EL (cell line): Measurements from ENCODE around the gene SPTBN1.

Experiments used
- DNase-seq: peaks from one replicate; pipeline ENCODE4 v3.0.0-alpha.2; 2016

Gene SPTBN1

DNA sequence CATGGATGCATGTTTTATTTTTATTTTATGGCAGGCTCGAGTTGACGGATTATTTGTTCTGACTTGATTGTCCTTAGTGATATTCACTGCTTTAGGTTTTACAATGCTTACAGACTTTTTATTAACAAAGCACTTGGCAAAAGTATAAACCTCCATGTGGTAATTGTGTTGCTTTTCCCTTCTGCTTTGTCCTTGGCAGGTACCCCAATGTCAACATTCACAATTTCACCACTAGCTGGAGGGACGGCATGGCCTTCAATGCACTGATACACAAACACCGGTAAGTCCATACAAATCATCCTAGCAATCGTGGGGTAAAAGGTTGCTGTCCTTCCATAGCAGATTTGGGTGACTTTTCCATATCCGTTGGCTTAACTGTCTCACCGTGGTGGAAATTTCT is 161.3 kb downstream of the SPTBN1 start:
- no peak for DNase-seq

DNA sequence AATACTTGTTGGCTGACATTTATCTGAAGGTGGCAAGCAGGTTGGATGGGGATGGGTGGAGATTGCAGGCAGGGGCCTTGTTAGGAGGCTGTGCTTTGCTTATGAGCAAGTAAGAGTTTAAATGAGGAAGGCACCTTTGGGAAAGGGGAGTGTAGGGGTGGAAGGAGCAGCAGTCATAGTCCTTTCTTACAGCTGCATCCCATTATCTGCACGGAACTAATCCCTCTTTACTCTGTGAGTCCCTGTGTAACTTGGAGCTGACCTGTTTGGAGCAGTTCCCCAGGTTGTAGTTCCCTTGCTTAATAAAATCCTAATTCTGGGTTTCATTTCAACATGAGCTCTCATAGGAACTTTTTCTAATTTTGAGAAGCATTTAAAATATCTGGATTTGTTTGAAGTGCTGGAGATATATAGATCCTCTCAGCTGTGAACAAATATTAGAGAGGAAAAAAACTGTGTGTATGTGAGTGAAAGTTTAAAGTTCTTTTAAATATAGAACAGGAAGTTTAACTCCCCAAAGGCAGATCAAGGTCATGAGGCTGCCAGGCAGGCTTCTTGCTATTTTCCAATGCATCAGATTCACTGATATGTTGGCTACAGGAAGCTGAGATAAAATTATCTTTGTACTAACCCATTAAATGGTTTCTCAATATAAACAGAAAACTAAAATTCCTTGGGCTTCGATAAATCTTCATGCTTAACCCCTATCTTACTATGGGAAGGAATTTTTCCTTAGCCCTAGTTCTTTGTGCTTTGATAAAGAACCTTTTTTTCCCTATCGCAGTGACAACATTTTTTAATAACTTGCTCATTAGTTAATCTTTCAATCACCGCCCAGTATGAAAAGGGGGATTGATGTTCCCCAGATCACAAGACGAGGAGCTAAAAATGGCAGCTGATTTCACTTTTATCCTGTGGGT is 162.8 kb downstream of the SPTBN1 start:
- no peak for DNase-seq

DNA sequence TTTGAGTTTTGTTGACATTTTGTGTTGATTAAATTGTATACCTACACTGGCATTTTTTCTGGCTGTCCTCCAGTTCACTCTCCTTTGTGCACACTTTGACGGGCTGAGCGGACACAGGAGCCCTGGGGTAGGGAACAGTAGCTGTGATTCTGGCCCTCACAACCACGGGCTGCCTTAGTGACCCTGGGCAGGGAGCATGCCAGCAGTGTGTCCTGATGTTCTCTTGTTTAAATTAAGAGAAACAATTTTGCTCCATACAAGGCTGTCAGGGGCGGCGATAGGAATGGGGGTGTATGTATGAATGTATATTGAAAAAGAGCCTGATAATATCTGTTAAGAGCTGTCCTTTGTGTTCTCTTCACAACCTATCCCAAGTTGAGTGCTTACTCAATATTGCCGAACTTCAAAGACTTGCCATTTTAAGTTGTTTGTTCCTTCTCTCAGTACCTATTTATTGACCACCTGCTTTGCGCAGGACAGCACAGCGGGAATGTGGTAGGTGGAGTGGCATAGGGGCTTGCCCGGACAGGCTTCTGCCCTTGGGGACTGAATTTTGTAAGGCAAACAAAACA is 163.6 kb downstream of the SPTBN1 start:
- no peak for DNase-seq

DNA sequence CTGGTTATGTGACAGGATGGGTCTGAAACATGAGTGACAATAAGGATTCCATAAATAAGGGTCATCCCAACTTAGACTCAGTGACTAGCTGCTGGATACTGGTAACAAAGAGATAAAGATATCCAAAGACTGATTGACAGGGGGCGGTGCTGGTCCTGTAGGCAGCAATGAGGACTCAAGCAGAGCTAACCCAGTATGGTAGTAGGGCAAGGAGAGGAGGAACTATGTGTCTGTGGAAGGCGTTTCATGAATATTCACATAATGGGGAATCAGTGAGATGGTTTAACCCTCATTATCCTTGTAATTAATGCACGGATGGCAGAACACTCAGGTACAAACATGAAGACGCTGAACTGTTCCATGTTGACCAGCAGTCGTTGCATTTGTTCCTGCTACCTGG is 164.8 kb downstream of the SPTBN1 start:
- DNase-seq: no peak

DNA sequence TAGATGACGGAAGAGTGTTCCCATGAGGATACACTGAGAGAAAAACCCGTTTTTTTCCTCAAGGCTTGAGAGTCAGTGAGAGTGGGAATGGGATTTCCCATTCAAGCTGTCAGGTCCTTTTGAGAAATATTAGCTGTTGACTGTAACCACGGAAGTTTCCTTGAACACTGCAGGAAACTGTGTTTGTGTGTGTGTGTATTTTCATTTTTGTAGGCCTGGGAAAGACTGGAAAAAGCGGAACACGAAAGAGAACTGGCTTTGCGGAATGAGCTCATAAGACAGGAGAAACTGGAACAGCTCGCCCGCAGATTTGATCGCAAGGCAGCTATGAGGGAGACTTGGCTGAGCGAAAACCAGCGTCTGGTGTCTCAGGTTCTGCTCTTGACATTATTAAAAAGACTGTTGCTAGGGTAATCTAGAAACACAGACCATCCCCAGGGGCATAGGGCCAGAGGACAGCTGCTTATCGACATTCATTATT is 168.5 kb downstream of the SPTBN1 start:
- no peak for DNase-seq

DNA sequence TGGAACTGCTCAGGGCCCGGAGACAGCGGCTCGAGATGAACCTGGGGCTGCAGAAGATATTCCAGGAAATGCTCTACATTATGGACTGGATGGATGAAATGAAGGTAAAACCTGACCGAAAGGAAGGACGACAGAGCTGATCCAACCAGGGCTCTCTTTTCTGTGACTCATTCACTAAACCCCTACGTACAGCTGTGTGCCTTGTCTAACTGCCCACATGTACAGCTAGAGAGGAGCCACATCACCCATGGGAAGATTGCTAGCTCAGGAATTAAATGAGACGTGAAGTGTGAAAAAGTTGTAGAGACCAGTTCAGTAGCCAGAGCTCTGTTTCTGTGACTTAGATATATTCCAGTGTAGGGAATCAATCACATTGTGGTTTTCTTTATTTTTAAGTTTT is 170.0 kb downstream of the SPTBN1 start:
- DNase-seq: no peak

DNA sequence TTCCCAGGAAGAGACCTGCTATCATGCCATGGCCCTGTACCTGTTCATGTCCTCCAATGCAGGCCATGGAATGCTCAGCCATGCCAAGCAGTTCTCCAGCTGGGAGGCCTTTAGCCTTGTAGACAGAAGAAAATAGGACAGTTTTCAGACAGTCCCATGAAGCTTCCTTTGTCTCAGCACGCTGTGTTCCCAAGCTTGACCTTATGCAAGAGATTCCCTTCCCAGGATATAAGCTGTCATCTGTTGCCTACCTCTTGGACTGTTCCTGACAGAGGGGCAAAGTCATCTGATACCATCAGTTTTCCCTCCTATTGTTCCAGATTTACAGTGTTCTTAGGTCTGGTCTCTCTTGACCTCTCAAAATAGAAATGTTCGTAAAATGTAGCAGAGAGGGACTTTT is 170.8 kb downstream of the SPTBN1 start:
- DNase-seq: no peak

DNA sequence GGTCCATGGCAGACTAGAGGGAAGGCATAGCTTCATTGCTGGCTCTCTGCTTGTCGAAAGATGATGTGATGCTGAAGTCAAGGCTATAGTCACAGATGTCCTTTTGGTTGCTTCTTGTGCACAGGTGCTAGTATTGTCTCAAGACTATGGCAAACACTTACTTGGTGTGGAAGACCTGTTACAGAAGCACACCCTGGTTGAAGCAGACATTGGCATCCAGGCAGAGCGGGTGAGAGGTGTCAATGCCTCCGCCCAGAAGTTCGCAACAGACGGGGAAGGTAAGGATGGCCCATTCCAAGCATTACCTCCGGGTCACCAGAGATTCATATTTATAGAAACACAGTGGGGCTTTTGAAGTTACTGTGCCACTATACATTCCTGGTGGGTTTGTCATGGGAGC is 171.8 kb downstream of the SPTBN1 start:
- no peak for DNase-seq

DNA sequence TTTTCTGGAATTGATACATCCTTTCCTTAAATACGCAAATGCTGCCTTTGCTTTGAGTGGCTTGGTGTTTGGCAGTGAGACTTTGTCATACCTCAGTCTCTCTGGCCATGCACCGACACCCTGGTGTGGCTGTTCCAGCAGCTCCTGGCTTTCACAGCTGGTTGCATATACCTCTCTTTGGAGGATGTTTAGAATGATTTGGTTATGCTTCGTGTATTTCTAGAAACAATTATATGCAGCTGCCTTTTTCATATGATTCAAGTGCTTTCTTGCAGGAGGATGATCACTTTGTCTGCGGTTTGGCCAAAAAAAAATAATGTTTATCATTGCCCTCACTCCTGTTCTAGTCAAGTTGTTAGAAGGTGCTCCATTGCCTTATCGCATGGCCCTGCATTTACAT is 172.3 kb downstream of the SPTBN1 start:
- no peak for DNase-seq

DNA sequence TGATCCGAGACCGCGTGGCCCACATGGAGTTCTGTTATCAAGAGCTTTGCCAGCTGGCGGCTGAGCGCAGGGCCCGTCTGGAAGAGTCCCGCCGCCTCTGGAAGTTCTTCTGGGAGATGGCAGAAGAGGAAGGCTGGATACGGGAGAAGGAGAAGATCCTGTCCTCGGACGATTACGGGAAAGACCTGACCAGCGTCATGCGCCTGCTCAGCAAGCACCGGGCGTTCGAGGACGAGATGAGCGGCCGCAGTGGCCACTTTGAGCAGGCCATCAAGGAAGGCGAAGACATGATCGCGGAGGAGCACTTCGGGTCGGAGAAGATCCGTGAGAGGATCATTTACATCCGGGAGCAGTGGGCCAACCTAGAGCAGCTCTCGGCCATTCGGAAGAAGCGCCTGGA is 172.8 kb downstream of the SPTBN1 start:
- DNase-seq: no peak

DNA sequence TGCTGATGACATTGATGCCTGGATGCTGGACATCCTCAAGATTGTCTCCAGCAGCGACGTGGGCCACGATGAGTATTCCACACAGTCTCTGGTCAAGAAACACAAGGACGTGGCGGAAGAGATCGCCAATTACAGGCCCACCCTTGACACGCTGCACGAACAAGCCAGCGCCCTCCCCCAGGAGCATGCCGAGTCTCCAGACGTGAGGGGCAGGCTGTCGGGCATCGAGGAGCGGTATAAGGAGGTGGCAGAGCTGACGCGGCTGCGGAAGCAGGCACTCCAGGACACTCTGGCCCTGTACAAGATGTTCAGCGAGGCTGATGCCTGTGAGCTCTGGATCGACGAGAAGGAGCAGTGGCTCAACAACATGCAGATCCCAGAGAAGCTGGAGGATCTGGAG is 173.3 kb downstream of the SPTBN1 start:
- DNase-seq: no peak

DNA sequence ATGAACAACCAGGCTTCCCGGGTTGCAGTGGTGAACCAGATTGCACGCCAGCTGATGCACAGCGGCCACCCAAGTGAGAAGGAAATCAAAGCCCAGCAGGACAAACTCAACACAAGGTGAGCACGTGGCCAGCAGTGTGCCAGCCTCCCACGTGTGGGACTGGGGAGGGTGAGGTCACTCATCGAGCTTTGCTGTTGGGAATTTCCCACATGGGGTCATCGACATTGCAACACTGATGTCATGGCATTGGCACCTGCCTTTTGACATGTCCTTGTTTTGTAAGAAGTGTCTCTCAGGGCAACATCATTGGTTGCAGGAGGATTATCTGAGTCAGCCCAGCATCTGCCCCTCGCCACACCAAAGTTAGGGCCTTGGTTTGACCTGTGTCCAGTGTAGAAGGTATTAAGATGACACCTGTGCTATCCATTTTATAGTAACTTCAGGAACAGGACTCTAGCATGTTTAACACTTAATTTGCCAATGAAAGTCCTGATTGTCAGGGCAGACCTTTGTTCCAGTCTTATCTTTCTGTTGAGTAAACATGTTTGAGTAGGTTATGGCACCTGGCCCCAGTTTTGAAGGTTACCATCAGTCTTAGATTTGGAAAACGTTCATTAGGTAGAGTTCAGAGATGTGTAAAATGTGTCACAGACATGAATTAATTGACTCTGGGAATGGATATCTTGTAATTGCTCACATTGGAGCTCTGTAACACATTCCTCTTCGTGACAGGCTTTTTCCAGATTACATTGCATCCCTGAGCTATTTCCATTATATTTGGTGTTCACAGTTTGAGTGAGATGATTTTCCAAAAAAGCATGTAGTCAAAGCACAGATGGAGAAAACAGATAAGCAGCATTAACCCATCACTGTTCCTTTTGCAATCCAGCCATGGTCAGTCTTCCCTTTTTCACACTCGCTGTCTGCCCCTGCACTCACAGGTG is 174.1 kb downstream of the SPTBN1 start:
- peak; percentile 83 for DNase-seq

DNA sequence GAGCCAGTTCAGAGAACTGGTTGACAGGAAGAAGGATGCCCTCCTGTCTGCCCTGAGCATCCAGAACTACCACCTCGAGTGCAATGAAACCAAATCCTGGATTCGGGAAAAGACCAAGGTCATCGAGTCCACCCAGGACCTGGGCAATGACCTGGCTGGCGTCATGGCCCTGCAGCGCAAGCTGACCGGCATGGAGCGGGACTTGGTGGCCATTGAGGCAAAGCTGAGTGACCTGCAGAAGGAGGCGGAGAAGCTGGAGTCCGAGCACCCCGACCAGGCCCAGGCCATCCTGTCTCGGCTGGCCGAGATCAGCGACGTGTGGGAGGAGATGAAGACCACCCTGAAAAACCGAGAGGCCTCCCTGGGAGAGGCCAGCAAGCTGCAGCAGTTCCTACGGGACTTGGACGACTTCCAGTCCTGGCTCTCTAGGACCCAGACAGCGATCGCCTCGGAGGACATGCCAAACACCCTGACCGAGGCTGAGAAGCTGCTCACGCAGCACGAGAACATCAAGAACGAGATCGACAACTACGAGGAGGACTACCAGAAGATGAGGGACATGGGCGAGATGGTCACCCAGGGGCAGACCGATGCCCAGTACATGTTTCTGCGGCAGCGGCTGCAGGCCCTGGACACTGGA is 174.9 kb downstream of the SPTBN1 start:
- no peak for DNase-seq

DNA sequence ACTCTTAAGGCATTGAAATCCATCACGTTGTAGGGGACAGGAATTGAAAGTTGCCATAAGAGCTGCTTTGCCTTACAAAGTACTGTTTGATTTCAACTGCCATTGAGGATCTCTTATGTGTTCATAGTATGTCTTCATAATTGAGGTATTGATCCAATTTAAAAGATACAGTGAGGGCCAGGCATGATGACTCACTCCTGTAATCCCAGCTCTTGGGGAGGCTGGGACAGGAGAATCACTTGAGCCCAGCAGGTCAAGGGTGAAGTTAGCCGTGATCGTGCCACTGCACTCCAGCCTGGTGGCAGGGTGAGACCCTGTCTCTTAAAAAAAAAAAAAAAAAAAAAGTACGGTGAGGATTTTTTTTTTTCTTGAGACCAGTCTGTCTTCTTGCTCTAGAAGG is 175.6 kb downstream of the SPTBN1 start:
- no peak for DNase-seq

DNA sequence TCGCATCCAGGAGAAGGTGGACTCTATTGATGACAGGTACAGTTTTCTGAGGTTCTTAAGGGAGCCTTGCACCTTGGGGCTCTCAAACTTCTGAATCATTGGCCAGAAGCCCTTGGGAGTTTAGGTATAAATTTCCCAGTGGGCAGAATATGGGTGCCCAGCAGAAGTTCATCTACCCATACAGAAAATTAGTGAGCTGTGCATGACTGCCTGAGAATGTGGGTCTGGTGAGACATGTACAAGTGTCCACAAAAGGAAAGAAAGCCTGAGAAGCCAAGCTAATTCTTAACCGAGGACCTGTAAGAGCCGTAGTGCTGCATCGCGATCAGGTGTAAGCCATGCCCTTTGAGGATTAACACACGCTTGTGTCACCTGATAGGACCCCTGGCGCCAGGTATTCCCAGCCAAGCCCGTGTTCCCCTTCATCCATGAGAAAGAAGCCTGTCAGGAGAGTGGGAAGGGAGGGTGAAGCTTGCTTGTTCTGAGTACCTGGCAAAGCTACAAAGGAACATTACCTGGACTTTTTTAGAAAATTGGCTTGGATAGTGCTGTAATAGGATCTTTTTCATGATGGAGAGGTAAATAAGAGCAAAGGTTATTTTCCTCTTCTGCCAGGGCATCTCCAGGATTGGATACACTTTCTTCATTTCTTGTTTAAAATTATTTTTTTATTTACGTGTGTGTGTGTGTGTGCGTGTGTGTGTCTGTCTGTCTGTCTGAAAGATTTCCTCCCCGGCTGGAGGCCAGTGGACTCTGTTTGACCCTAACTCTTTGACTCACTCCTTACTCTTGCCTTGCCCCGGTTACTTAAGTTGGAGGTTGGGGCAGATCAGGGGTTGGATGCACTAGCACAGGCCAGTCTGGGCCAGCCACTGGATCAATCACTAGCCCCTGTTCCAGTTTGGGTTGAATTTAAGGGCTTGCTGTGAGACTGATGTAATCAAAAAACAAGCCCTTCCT is 176.9 kb downstream of the SPTBN1 start:
- DNase-seq: peak; percentile 64

DNA sequence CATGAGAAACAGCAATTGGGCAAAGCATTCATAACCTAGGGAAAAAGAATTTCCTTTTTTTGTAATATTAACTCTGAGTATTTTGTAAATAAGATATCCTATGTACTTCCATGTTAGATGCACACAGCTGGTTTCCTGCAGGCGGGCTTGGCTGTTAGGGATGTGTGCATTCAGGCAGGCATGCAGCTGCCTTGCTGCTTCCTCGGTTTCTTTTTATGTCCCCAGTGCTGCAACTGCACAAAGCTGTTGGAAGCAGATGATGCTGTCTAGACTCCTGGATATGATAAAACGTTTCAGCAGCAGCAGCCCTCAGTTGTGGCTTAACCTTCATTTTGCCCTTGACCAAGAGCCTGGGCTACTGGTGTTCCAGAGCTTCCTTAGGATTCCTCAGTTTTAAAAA is 177.9 kb downstream of the SPTBN1 start:
- DNase-seq: no peak

DNA sequence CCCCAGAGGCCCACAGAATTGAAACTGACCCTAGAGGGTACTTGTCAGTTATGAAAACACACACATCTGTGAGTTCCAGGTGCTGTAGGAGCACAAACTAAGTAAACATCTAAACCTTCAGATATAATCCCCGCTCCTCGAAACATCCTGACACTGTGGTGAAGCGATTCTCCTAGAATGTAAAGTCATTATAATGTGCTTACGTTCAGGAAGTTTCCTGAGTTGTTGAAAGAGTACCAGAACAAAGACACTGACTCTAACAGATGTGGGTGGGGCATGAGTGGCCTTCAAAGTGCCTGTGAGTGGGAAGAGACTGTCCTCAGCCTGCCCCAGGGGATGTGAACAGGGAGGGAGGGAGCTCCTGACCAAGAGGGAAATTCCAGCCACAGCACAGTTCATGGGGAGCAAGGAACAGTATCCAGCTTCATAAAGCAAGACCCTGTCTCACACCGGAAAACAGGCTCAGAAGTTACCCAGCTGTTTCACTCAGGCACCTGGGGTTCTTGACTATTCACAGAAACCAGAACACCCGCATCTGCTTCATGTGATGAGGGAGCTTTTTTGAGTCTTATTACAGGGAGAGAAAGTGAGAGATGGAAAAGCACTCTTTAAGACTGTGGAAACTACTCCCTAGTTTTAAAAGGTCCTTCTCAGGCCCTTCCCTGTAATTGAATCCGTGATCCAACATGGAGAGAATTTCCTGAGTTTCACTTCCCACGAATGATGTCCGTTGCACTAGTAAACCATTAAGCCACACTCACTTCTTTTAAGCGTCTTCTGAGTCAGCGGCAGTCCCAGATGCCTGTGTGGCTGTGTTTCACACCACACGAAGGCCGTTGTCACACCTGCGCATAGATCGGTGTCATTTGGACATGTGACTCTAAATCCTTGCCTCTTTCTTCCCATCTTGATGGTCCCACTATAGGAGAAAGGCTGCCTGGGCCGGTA is 178.7 kb downstream of the SPTBN1 start:
- DNase-seq: peak; percentile 90

DNA sequence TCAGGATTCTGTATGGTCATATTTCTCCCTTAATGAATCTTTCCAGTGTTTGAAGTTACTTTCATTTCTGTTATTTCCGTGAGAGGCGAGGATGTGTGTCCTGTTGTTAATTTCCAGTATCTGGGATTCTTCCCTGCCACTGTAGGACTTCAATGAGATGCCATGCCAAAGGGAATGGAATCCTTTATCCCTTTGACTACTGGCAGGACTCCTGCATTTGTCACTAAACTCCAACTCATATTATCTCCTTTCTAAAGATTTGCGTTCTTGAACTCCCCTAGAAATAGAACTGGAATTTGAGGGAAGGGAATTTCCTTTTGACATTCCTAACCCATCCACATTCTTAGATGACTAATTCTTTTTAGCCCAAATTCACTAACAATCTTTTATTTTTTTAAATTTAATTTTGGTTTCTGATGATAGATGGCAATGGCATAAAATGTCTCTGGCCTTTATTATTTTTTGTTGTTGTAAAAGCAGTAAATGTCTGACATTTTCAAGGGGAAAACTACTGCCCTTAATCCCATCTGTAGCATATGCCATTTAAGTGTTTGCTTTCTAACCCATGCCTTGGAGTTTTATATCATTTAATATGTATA is 179.5 kb downstream of the SPTBN1 start:
- peak; percentile 66 for DNase-seq

DNA sequence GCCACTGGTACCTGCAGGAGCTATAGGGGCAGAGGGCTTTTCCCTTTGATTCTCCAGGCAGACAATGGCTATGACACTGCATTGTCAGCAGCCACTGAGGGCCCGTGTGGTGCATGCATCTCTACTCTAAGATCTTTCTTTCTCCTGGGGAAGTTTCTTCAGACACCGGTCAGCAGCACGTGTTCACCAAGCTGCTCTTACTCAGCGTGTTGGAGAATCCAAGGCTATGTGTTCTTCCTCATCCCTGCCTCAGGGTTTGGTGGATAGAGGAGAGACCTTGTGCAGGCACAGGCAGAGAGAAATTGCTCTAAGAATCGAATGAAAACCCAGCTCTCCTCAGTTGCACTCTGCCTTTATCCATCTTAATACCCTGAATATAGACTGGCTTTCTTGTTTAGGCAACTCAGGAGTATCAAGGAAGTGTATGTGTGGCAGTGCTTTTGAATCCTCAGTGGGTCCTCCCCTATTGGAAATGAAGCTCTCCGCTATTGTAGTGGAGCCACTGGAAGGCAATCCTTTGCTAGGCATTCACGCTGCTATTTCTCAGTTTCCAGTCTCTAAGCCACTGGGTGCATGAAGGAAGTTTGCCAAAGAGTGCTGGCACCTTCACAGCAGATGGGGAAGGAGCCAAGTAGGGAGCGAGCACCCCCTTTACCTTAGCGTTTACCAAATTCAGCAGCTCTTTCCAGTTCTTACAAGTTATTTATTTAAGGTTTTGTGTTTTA is 180.4 kb downstream of the SPTBN1 start:
- DNase-seq: no peak
